ENCODE results near the gene ATF6B.
"Not testable (repeated sequence)": the region's sequence is repeated elsewhere in the genome, so short reads cannot be mapped to it uniquely, and the experiment has no call there.

ATF6B gene

GRCh38 chr6:32102255-32102654 is 25.8 kb downstream of the ATF6B start:
- no peak for DNase-seq

GRCh38 chr6:32100251-32100650 is 27.8 kb downstream of the ATF6B start:
- not testable (repeated sequence) for DNase-seq

GRCh38 chr6:32097364-32097763 is 30.7 kb downstream of the ATF6B start:
- no peak for DNase-seq

GRCh38 chr6:32096394-32097258 is 31.4 kb downstream of the ATF6B start:
- no peak for DNase-seq

GRCh38 chr6:32096087-32096393 is 32.0 kb downstream of the ATF6B start:
- no peak for DNase-seq

GRCh38 chr6:32095338-32096086 is 32.5 kb downstream of the ATF6B start:
- no peak for DNase-seq

GRCh38 chr6:32092760-32093497 is 35.1 kb downstream of the ATF6B start:
- DNase-seq: no peak

GRCh38 chr6:32089082-32089828 is 38.8 kb downstream of the ATF6B start:
- DNase-seq: no peak

GRCh38 chr6:32088487-32089049 is 39.5 kb downstream of the ATF6B start:
- no peak for DNase-seq

GRCh38 chr6:32087574-32088486 is 40.2 kb downstream of the ATF6B start:
- DNase-seq: peak; percentile 17

- DNase-seq: no peak
These were observed 41.1 kb downstream of the ATF6B start for GRCh38 chr6:32086661-32087573.

GRCh38 chr6:32085759-32086459 is 42.1 kb downstream of the ATF6B start:
- DNase-seq: no peak

- no peak for DNase-seq
These were observed 43.3 kb downstream of the ATF6B start for GRCh38 chr6:32084780-32085179.

GRCh38 chr6:32083812-32084768 is 44.0 kb downstream of the ATF6B start:
- no peak for DNase-seq

- no peak for DNase-seq
These were observed 45.1 kb downstream of the ATF6B start for GRCh38 chr6:32082935-32083334.

- DNase-seq: no peak
These were observed 45.6 kb downstream of the ATF6B start for GRCh38 chr6:32082478-32082877.

- DNase-seq: no peak
These were observed 46.7 kb downstream of the ATF6B start for GRCh38 chr6:32081168-32081990.

Data from SHP77 treated with DMSO at 0.1 percent for 48 hours (cell line).